Lower leg skin (tissue), 4 donors: ENCODE measurements around the gene KRT7. TPM values are rescaled to one million over a fixed set of nuclear protein-coding genes. Genes with fewer than 3 reads are reported as not detected.

Experiments
- DNase-seq, 2 donors: peaks; one replicate each; pipeline ENCODE4 v3.0.0-alpha.2; 2019; ENCODE audit warnings: low spot score in 2 of 2
- H3K4me3 ChIP-seq: fragments of 200-600 bp; sonication (generic); 2 replicates; pipeline ENCODE4 v1.5.1; 2017; ENCODE audit warnings: mild to moderate bottlenecking, low read depth; ENCODE audit not compliant: poor library complexity, severe bottlenecking
- CTCF ChIP-seq, 3 donors: fragments of 450-650 bp; IDR thresholded peaks; one replicate each; pipeline ENCODE4 v1.5.1; 2016; ENCODE audit warnings: antibody characterized with exemption in 3 of 3, mild to moderate bottlenecking in 3 of 3, moderate library complexity in 2 of 3
- POLR2A ChIP-seq, 2 donors: fragments of 450-650 bp; IDR thresholded peaks; one replicate each; pipeline ENCODE4 v1.6.1; 2016 to 2017; ENCODE audit warnings: antibody characterized with exemption in 2 of 2, mild to moderate bottlenecking in 1 of 2, moderate library complexity in 1 of 2
- WGBS, 2 donors: methylation state at CpG; one replicate each; pipeline ENCODE4 v1.1.5; 2018; 5-methylcytosine and 5-hydroxymethylcytosine counted together
- intact Hi-C: fragments of 100-400 bp; cut with DNase I; formaldehyde crosslinking; loops from one replicate; pipeline ENCODE4 v1.15.0; 2023; ENCODE audit warnings: low total_unique reads
- total RNA-seq, 4 donors: library from RNA; depleted of rRNA; stranded (reverse); fragments of >200 nt; gene quantifications; one replicate each; pipeline ENCODE4 v1.1.0, GENCODE V29; 2016

Gene KRT7
- total RNA-seq, 4 donors from 2014 or later = 28.2 to 206 (median 125) TPM

DNA sequence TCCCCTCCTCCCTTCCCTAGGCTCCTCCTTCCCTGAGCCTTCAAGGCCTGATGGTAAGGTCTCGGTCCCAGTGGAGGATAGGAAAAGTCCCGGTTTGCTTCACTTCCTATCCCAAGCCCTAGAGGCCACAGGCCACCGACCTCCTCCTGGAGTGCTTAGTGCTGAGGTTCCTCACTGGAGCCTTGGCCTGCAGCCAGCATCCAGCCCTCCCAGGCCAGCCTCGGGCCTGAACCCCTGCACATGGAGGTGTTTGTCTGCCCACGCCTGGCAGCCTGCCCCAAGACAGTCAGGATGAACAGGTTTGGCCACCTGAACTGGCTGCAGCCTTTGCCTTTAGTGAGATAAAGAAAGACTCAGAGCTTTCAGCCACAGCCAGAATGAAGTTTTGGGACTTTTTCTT lies 15.8 kb upstream of the KRT7 start:
- DNase-seq = peak; percentile 69 to 94
- WGBS, 2 donors = 21 to 24% methylated on average over 5 of the region's 5 CpGs
- intact Hi-C loops = no loop called here
- TF ChIP-seq POLR2A (IDR thresholded peaks at IDR 0.05) (no peak), CTCF (IDR thresholded peaks at IDR 0.05) (no peak)
- no peak overlapping the region for H3K4me3 ChIP-seq

DNA sequence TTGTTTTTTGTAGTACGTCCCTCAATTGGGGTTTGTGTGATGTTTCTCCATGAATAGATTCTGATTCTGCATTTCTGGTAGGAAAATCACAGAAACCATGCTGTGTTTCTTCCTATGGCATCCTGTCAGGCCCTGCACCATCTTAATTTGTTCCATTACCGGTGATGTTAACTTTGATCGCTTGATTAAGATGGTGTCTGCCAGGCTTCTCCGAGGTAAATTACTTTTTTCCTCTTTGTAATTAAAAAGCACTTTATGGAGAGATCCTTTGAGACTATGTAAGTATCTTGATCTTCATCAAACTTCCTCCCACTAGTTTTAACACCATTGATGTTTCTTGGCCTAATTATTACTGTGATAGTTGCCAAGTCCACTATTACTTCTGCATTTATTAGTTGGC lies 15.0 kb upstream of the KRT7 start:
- TF ChIP-seq CTCF (IDR thresholded peaks at IDR 0.05) (no peak), POLR2A (IDR thresholded peaks at IDR 0.05) (no peak)
- intact Hi-C loops = no loop called here
- H3K4me3 ChIP-seq = no peak overlapping the region
- 48 to 55% methylated on average over 4 of the region's 4 CpGs for WGBS, 2 donors
- no peak for DNase-seq

DNA sequence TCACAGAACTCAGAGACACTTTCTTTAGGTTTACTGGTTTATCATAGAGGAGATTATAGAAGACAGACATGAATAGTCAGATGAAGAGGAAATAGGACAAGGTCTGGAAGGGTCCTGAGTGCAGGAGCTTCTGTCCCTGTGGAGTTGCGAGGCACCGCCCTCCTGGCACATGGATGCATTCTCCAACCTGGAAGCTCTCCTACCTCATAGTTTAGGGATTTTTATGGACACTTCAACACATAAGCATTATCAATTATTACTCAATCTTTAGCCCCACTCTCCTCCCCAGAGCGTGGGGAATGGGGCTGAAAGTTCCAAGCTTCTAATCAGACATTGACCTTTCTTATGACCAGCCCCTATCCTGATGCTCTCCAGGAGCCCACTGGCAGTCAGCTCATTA lies 12.6 kb upstream of the KRT7 start:
- no peak for TF ChIP-seq POLR2A (IDR thresholded peaks at IDR 0.05)
- no peak for TF ChIP-seq CTCF (IDR thresholded peaks at IDR 0.05)
- DNase-seq = peak in 1 of 2 donors; percentile 67
- no peak overlapping the region for H3K4me3 ChIP-seq
- WGBS, 2 donors = 87 to 91% methylated on average over 3 of the region's 3 CpGs
- intact Hi-C loops = no loop called here

DNA sequence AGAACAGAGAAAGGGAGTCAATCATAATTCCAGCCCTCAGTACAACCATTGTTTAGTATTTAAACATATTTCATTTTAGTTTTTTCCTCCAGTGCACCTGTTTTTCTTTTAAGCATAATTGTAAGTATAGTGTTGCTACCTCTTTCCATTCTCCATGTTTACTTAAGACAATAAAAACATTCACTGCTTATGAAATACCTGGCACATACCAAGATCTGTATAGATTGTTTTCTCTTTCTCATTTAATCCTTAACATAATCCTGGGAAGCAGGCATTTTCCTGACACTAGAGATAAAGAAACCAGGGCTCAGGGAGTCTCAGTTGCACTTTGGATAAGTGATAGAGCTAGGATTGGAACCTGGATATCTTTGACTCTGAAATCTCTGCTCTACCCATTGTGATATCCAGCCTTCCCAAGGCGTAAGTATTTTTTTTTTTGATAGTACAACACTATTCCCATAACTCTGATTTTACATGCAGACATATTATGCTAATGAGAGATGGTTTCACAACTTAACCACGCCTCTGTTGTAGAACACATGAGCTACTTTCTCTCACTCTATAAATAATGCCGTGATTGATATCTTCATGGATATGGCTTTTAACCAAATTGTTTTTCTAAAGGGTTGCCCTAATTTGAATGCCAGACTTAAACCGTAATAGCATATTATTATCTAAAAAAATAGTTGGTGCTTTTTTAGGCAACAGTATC lies 11.8 kb upstream of the KRT7 start:
- WGBS, 2 donors = 38 to 62% methylated on average over 4 of the region's 4 CpGs

DNA sequence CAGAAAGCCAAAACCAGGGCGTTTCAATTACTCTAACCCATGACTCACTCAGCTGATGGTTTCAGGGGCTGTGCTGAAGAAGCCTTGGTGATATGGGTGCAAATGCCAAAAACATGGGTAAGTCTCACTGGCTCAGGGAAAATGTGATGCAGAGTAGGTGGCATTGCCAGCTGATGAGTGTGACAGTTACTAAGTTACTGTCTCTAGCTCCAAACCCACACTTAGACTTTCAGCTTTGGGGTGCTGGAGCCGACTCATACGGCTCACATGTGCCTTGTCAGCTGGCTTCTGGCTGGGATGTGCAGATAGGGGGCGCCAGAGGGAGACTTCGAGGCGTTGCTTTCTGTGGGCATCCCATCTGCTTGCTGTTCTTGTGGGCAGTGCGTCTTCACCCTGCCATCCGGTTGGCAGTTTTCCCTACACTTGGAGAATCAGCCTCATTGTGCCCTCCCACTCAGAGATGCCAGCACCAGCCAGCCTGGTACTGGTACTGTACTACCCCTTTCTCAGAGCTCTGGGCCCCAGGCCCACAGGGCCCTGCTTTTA lies 11.1 kb upstream of the KRT7 start:
- DNase-seq = peak; percentile 70 to 92
- 11 to 13% methylated on average over 8 of the region's 8 CpGs for WGBS, 2 donors

More for the DNA sequence above, 11.8 kb upstream of the KRT7 start:
- no peak overlapping the region for H3K4me3 ChIP-seq
- no peak for DNase-seq
- TF ChIP-seq CTCF (IDR thresholded peaks at IDR 0.05) (no peak), POLR2A (IDR thresholded peaks at IDR 0.05) (no peak)
- intact Hi-C loops = no loop called here

More for the DNA sequence above, 11.1 kb upstream of the KRT7 start:
- H3K4me3 ChIP-seq = no peak overlapping the region
- intact Hi-C loops = no loop called here
- TF ChIP-seq CTCF (IDR thresholded peaks at IDR 0.05) = no peak
- no peak for TF ChIP-seq POLR2A (IDR thresholded peaks at IDR 0.05)
